IMR-90 (cell line): ENCODE measurements around the gene AIF1. TPM values are rescaled to one million over a fixed set of nuclear protein-coding genes. Genes with fewer than 3 reads are reported as not detected.
A peak's percentile ranks its signal among the peaks of the same experiment; 100 is the strongest.

Source experiments
- ATAC-seq: fragments of 200-7000 bp; cut with Tn5 transposase; 2 replicates; pipeline ENCODE4 v1.9.1; 2020; ENCODE audit warnings: low read depth, mild to moderate bottlenecking, moderate library complexity
- BruUV-seq: library from RNA; stranded (reverse); fragments of 400-500 nt; replicated peaks from 2 replicates; lab custom pipeline; 2021; lab: Mats Ljungman, UMichigan
- CTCF ChIA-PET: fragments of 300-600 bp; formaldehyde crosslinking; extraction: SDS; loops from one replicate; lab custom pipeline; 2021; ENCODE audit warnings: antibody characterized with exemption; lab: Yijun Ruan, JAX
- POLR2A ChIA-PET: fragments of 300-600 bp; sonication (Branson Sonifier 250); formaldehyde crosslinking; loops from one replicate; lab custom pipeline; 2022; ENCODE audit warnings: antibody characterized with exemption; ENCODE audit not compliant: unreplicated experiment; lab: Charles Lee
- DNase-seq: peaks from one replicate; pipeline ENCODE4 v3.0.0; 2013
- H2AFZ ChIP-seq: replicated peaks from 2 replicates; pipeline ENCODE3; 2013; ENCODE audit warnings: low read length, mild to moderate bottlenecking; ENCODE audit not compliant: poor library complexity
- H2AK5ac ChIP-seq: 2 replicates; pipeline ENCODE4 v1.6.1; 2013; ENCODE audit warnings: low read depth, low read length, inconsistent platforms
- H2AK9ac ChIP-seq: replicated peaks from 2 replicates; pipeline ENCODE3; 2013; ENCODE audit warnings: mild to moderate bottlenecking, low read depth, low read length, moderate library complexity; ENCODE audit not compliant: poor library complexity
- H2BK120ac ChIP-seq: 2 replicates; pipeline ENCODE4 v1.6.1; 2013; ENCODE audit warnings: low read depth, low read length, inconsistent platforms
- H2BK15ac ChIP-seq: 3 replicates; pipeline ENCODE4 v1.6.1; 2013; ENCODE audit warnings: low read depth, low read length, inconsistent platforms
- H2BK20ac ChIP-seq: 2 replicates; pipeline ENCODE4 v1.6.1; 2013; ENCODE audit warnings: low read depth, mild to moderate bottlenecking, inconsistent platforms, low read length, moderate library complexity
- H2BK5ac ChIP-seq: 2 replicates; pipeline ENCODE4 v1.6.1; 2013; ENCODE audit warnings: mild to moderate bottlenecking, low read depth, low read length, inconsistent platforms; ENCODE audit not compliant: poor library complexity, severe bottlenecking
- H3K14ac ChIP-seq: replicated peaks from 2 replicates; pipeline ENCODE4 v1.6.1; 2013; ENCODE audit warnings: low read depth, low read length, inconsistent platforms
- H3K18ac ChIP-seq: 2 replicates; pipeline ENCODE4 v1.6.1; 2013; ENCODE audit warnings: low read depth, low read length, control low read depth
- H3K23ac ChIP-seq: 2 replicates; pipeline ENCODE4 v1.6.1; 2013; ENCODE audit warnings: low read depth, low read length, inconsistent platforms
- H3K27ac ChIP-seq: 2 replicates; pipeline ENCODE4 v1.5.1; 2013; ENCODE audit warnings: mild to moderate bottlenecking, control low read depth, low read length; ENCODE audit not compliant: insufficient read depth
- H3K27me3 ChIP-seq: 2 replicates; pipeline ENCODE4 v1.6.1; 2013; ENCODE audit warnings: low read length; ENCODE audit not compliant: control insufficient read depth, insufficient read depth
- H3K36me3 ChIP-seq: 2 replicates; pipeline ENCODE4 v1.6.1; 2013; ENCODE audit warnings: low read length, mixed read lengths; ENCODE audit not compliant: control insufficient read depth, insufficient read depth
- H3K4ac ChIP-seq: 2 replicates; pipeline ENCODE4 v1.6.1; 2013; ENCODE audit warnings: low read depth, low read length, inconsistent platforms
- H3K4me1 ChIP-seq: 2 replicates; pipeline ENCODE4 v1.6.1; 2013; ENCODE audit warnings: low read length, mixed read lengths; ENCODE audit not compliant: control insufficient read depth, insufficient read depth
- H3K4me2 ChIP-seq: 2 replicates; pipeline ENCODE4 v1.6.1; 2013; ENCODE audit warnings: low read depth, mild to moderate bottlenecking, control low read depth, low read length, moderate library complexity
- H3K4me3 ChIP-seq: 2 replicates; pipeline ENCODE4 v1.5.1; 2013; ENCODE audit warnings: low read depth, mild to moderate bottlenecking, control low read depth, low read length, moderate library complexity; ENCODE audit not compliant: insufficient read depth
- H3K56ac ChIP-seq: 2 replicates; pipeline ENCODE4 v1.6.1; 2013; ENCODE audit warnings: low read length, inconsistent platforms; ENCODE audit not compliant: insufficient read depth; ENCODE audit errors: extremely low read depth
- H3K79me1 ChIP-seq, 2 experiments: 2 replicates each; pipeline ENCODE4 v1.6.1; 2013; ENCODE audit warnings: low read length in 2 of 2, inconsistent platforms in 1 of 2, low read depth in 1 of 2
- H3K9ac ChIP-seq: 2 replicates; pipeline ENCODE4 v1.6.1; 2013; ENCODE audit warnings: low read depth, low read length, control low read depth
- H3K9me1 ChIP-seq: 2 replicates; pipeline ENCODE4 v1.6.1; 2013; ENCODE audit warnings: low read length, inconsistent platforms; ENCODE audit not compliant: insufficient read depth
- H3K9me3 ChIP-seq: 2 replicates; pipeline ENCODE4 v1.6.1; 2013; ENCODE audit warnings: low read length; ENCODE audit not compliant: control insufficient read depth, insufficient read depth
- H4K20me1 ChIP-seq: 2 replicates; pipeline ENCODE4 v1.6.1; 2013; ENCODE audit warnings: low read length, inconsistent platforms; ENCODE audit not compliant: insufficient read depth
- H4K5ac ChIP-seq: 2 replicates; pipeline ENCODE4 v1.6.1; 2013; ENCODE audit warnings: mild to moderate bottlenecking, low read depth, low read length, control low read depth
- H4K8ac ChIP-seq, 2 experiments: 2 replicates each; pipeline ENCODE4 v1.6.1; 2013; ENCODE audit warnings: low read depth in 2 of 2, low read length in 2 of 2, control low read depth in 1 of 2, inconsistent platforms in 1 of 2
- H4K91ac ChIP-seq: 2 replicates; pipeline ENCODE4 v1.6.1; 2013; ENCODE audit warnings: low read depth, low read length, inconsistent platforms; ENCODE audit not compliant: insufficient read depth
- BHLHE40 ChIP-seq: fragments of 150-350 bp; IDR thresholded peaks from 2 replicates; pipeline ENCODE4 v1.6.1; 2016; ENCODE audit warnings: mild to moderate bottlenecking, low read depth, low read length
- CEBPB ChIP-seq: IDR thresholded peaks from 2 replicates; pipeline ENCODE4 v1.6.1; 2012; ENCODE audit warnings: low read depth, low read length, improper control_type of control experiment
- CHD1 ChIP-seq: IDR thresholded peaks from 2 replicates; pipeline ENCODE4 v1.6.1; 2012; ENCODE audit warnings: low read depth, low read length, improper control_type of control experiment
- CTCF ChIP-seq: conservative IDR thresholded peaks from 2 replicates; pipeline ENCODE4 v1.5.1; 2012; ENCODE audit warnings: mild to moderate bottlenecking, low read depth, low read length, improper control_type of control experiment
- ELK1 ChIP-seq: fragments of 150-350 bp; IDR thresholded peaks from 2 replicates; pipeline ENCODE4 v1.6.1; 2016; ENCODE audit warnings: low read depth, mild to moderate bottlenecking, low read length, moderate library complexity, borderline replicate concordance
- FOS ChIP-seq: fragments of 150-350 bp; IDR thresholded peaks from 2 replicates; pipeline ENCODE4 v1.6.1; 2016; ENCODE audit warnings: low read depth, low read length
- MAFK ChIP-seq: IDR thresholded peaks from 2 replicates; pipeline ENCODE4 v1.6.1; 2012; ENCODE audit warnings: low read depth, low read length, improper control_type of control experiment
- MAZ ChIP-seq: IDR thresholded peaks from 2 replicates; pipeline ENCODE4 v1.6.1; 2012; ENCODE audit warnings: low read depth, mild to moderate bottlenecking, low read length, improper control_type of control experiment, moderate library complexity, borderline replicate concordance
- POLR2A ChIP-seq: IDR thresholded peaks from 2 replicates; pipeline ENCODE4 v1.6.1; 2012; ENCODE audit warnings: mild to moderate bottlenecking, low read depth, low read length
- RCOR1 ChIP-seq: IDR thresholded peaks from 2 replicates; pipeline ENCODE4 v1.6.1; 2012; ENCODE audit warnings: mild to moderate bottlenecking, low read length, improper control_type of control experiment; ENCODE audit not compliant: insufficient replicate concordance
- RFX5 ChIP-seq: IDR thresholded peaks from 2 replicates; pipeline ENCODE4 v1.8.0; 2012; ENCODE audit warnings: low read depth, mild to moderate bottlenecking, low read length, moderate library complexity
- SMC3 ChIP-seq: fragments of 150-350 bp; IDR thresholded peaks from 2 replicates; pipeline ENCODE4 v1.6.1; 2016; ENCODE audit warnings: low read depth, mild to moderate bottlenecking, antibody characterized with exemption, low read length, moderate library complexity
- WGBS, 2 experiments: methylation state at CpG; one replicate each; pipeline versions ENCODE4 v1.1.5 to v1.1.7; 2013; ENCODE audit warnings: missing lambda C conversion rate in 2 of 2; ENCODE audit not compliant: insufficient read length in 1 of 2; ENCODE audit errors: extremely low coverage in 2 of 2; 5-methylcytosine and 5-hydroxymethylcytosine counted together
- dilution Hi-C: fragments of 300-500 bp; cut with HindIII; formaldehyde crosslinking; loops from one replicate; pipeline ENCODE4 v1.14.3; 2018; ENCODE audit warnings: low sequenced_read_pairs; ENCODE audit not compliant: unreplicated experiment
- in situ Hi-C: fragments of 300-500 bp; cut with MboI; formaldehyde crosslinking; loops from 3 replicates; pipeline ENCODE4 v1.14.3; 2019; ENCODE audit warnings: low sequenced_read_pairs, inconsistent platforms, mixed read lengths
- intact Hi-C: fragments of 100-400 bp; cut with micrococcal nuclease; formaldehyde crosslinking; loops from 2 replicates; pipeline ENCODE4 v1.10.0; 2022
- polyA plus RNA-seq, 3 experiments: library from polyadenylated mRNA; depleted of rRNA; stranded (reverse); fragments of >200 nt; gene quantifications; 2 replicates each; pipeline ENCODE4 v1.2.3, GENCODE V29; 2012; ENCODE audit warnings: low replicate concordance in 1 of 3
- total RNA-seq: library from RNA; depleted of rRNA; stranded (reverse); fragments of >200 nt; gene quantifications from 2 replicates; pipeline ENCODE4 v1.2.3, GENCODE V29; 2012

The AIF1 gene
- total and polyA plus RNA-seq, 2 of the 4 experiments (the other 2 are of a cell fraction) = not detected

DNA sequence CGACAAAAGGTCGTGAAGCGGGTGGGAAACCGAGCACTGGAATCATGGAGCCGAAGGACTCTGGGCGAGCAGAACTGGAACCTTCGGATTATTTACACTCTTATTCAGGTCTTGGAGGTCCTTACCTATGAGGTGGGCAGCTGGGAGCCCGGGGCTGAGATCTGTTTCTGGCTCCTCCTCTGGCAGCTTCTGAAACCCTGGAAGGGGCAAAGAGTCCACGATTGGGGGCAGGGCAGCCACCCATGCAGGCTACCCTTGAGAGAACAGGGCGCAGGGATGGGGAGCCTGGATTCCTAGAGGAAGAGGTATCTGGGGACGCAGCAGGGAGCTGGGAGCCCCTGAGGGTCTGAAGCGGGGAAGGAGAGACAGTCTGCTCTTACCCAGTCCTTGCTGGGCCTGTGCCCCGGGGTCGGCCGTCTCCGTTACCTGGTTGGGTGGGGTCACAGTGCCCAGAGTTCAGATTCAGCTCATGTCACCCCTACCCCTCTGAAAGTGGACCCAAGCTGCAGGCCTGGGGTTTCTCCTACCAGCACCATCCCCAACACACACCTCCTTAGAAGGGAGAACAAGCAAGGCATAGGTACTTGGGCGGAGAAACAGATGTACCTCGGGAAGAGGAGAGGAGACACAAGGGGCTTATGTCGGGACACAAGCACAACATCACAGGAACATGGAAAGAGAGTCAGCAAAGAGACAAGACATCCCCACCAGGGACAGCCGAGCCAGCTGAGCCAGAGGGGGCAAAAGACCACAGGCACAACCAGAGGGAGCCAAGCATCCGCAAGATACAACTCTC is 33.4 kb upstream of the AIF1 start:
- H2BK120ac ChIP-seq = no peak overlapping the region
- no peak overlapping the region for H2BK5ac ChIP-seq
- H2AFZ ChIP-seq = peak overlapping the region; percentile 98
- peak overlapping the region; percentile 52; the same call in 1 of the 2 replicates for H3K56ac ChIP-seq
- peak overlapping the region; percentile 75 for H3K4me2 ChIP-seq
- peak overlapping the region; percentile 77 for H3K9ac ChIP-seq
- DNase-seq = no peak
- in situ Hi-C loops = no loop called here
- TF ChIP-seq RFX5 (no peak), SMC3 (no peak), ELK1 (no peak), CTCF (no peak), POLR2A (no peak), RCOR1 (no peak), MAZ (no peak), MAFK (no peak), CEBPB (no peak), CHD1 (no peak), FOS (no peak), BHLHE40 (no peak)
- no peaks in the 10 kb centered on the region for H3K9me3 ChIP-seq
- peak; percentile 35 for ATAC-seq
- H3K4ac ChIP-seq = peak overlapping the region; percentile 83
- H3K18ac ChIP-seq = no peak overlapping the region
- H2AK9ac ChIP-seq = peak overlapping the region; percentile 89
- H3K14ac ChIP-seq = peak overlapping the region; percentile 95
- dilution Hi-C loops = no loop called here
- H3K79me1 ChIP-seq = no peaks in the 10 kb centered on the region
- no peak overlapping the region for H2BK15ac ChIP-seq
- H3K4me3 ChIP-seq = peak overlapping the region; percentile 82
- no peaks in the 10 kb centered on the region for H3K36me3 ChIP-seq
- peak overlapping the region; percentile 51 to 93; a peak in 3 of 4 replicates for H4K8ac ChIP-seq
- peak overlapping the region; percentile 2; the same call in 1 of the 2 replicates for H3K27ac ChIP-seq
- ChIA-PET CTCF (interaction anchor here (0.6 to 1.4 kb wide), 6 partner anchors 15 to 140 kb away, joined by 3 to 6 read pairs (median 3); no protein-coding TSS in a partner anchor), POLR2A (interaction anchor here (1.0 kb wide), 1 partner anchor 35 kb away, joined by 3 read pairs; the partner anchor contains the start of gene NFKBIL1)
- BruUV-seq = no TSS peak
- H3K27me3 ChIP-seq = peaks cover 11% of the 10 kb centered on the region
- no peaks in the 10 kb centered on the region; the same call in 1 of the 2 replicates for H3K9me1 ChIP-seq
- peak overlapping the region; percentile 54 for H4K5ac ChIP-seq
- peaks cover 4% of the 10 kb centered on the region; the same call in 1 of the 2 replicates for H3K4me1 ChIP-seq
- H4K91ac ChIP-seq = no peak overlapping the region
- 30% methylated on average over 2 of the region's 21 CpGs; no CpG with 5 or more reads in 1 of the 2 experiments for WGBS, 2 experiments
- H2AK5ac ChIP-seq = peak overlapping the region; percentile 21
- no peak overlapping the region for H2BK20ac ChIP-seq
- peak overlapping the region; percentile 86 for H3K23ac ChIP-seq
- intact Hi-C loops = loop anchor here (2.0 to 5.0 kb wide), 2 partner anchors 17 to 34 kb away; partner anchors contain the start of genes ATP6V1G2 and NFKBIL1
- no peaks in the 10 kb centered on the region for H4K20me1 ChIP-seq
